GM19351 (cell line): Measurements from ENCODE around the gene MRTFB.
"Not testable (repeated sequence)": the region's sequence is repeated elsewhere in the genome, so short reads cannot be mapped to it uniquely, and the experiment has no call there.

Experiments
- ATAC-seq: cut with Tn5 transposase; IDR thresholded peaks from one replicate; pipeline ENCODE4 v1.9.1; 2021; ENCODE audit warnings: mild to moderate bottlenecking, moderate library complexity; ENCODE audit not compliant: unreplicated experiment

Gene MRTFB, protein sequence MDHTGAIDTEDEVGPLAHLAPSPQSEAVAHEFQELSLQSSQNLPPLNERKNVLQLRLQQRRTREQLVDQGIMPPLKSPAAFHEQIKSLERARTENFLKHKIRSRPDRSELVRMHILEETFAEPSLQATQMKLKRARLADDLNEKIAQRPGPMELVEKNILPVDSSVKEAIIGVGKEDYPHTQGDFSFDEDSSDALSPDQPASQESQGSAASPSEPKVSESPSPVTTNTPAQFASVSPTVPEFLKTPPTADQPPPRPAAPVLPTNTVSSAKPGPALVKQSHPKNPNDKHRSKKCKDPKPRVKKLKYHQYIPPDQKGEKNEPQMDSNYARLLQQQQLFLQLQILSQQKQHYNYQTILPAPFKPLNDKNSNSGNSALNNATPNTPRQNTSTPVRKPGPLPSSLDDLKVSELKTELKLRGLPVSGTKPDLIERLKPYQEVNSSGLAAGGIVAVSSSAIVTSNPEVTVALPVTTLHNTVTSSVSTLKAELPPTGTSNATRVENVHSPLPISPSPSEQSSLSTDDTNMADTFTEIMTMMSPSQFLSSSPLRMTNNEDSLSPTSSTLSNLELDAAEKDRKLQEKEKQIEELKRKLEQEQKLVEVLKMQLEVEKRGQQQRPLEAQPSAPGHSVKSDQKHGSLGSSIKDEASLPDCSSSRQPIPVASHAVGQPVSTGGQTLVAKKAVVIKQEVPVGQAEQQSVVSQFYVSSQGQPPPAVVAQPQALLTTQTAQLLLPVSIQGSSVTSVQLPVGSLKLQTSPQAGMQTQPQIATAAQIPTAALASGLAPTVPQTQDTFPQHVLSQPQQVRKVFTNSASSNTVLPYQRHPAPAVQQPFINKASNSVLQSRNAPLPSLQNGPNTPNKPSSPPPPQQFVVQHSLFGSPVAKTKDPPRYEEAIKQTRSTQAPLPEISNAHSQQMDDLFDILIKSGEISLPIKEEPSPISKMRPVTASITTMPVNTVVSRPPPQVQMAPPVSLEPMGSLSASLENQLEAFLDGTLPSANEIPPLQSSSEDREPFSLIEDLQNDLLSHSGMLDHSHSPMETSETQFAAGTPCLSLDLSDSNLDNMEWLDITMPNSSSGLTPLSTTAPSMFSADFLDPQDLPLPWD

DNA sequence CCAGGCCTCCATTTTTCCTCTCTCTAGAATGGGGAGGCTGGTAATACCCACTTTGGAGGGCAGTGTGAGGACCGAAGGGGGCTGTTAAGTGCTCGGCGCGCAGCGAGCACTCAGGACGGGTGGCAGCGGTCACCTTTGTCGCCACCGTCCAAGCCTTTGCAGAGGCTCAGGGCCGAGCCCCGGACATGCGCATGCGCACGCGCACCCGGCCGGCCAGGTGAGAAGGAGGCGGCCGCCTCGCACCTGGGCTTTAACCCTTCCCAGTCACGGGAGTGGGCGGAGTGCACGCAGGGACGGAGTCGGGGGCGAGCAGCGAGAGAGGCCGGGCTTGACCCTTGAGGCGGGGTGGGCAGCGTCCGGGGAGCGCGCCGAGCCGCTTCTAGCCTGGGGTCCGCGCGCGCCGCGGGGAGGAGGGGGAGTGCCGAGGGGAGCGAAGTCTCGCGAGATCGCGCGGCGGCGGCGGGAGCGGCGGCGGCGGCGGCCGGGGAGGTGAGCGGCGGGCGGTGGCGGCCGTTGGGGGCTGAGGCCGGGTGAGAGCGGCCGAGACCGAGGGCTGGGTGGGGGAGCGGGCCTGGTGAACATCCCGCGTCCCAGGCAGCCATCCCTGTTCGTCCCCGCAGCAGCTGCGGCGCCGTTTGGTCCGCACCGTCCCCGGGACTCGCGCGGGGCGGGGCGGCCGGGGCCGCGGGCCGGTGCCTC lies at the start of gene MRTFB:
TSS of gene MRTFB (plus strand) at position 443 of the 699 bp plus-strand sequence. CDS start 69,288 bp downstream, outside the sequence.
- peak; percentile 82 for ATAC-seq

DNA sequence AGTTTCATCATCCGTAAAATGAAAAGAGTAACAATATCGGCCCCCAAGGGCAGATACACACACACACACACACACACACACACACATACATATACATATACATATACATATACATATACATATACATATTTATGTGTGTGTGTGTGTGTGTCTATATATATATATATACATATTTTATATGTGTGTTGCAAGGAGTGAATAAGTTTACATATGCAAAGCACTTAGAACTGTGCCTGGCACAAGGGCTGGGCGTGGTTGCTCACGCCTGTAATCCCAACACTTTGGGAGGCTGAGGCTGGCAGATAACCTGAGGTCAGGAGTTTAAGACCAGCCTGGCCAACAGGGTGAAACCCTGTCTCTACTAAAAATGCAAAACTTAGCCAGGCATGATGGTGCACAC lies 47.6 kb upstream of the MRTFB start:
- ATAC-seq = not testable (repeated sequence)

DNA sequence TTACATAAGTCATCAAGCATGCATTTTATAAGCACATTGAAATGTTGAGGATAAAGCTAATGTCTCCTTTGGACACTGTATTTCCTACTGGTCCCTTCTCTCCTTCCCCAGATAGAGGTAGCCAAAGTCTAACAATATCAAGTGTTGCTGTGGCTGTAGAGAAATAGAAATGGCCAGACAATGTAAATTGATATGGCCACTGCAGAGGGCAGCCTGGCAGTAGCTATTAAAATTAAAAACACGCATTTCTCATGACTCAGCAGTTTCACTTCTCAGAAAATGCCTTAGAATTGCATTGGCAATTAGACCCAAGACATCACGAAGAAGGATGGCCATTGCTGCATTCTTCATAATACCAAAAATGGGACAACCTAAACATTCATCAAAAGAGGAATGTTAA lies 46.8 kb upstream of the MRTFB start:
- ATAC-seq = no peak

DNA sequence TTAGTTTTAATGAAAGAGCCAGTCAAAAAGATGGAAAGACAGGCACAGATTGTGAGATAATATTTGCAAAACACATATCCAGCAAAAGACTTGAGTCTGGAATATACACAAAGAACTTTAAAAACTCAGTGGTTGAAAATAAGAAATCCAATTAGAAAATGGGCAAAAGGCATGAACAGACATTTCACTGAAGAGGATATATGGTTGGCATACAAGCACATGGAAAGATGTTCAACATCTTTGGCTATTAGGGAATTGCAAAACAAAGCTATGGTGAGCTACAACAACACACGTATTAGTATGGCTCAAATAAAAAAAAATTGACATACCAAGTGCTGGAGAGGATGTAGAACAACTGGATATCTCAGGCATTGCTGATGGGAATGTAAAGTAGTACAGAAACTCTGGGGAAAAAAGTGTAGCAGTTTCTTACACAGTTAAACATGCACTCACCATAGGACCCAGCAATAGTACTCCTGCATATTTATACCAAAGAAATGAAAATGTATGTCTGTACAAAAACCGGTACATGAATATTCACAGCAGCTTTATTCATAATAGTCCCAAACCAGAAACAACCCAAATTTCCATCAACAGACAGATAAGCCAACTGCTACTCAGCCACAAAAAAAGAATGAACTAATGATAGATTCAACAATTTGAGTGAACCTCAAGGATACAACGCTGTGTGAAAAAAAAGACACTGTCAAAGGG lies 44.4 kb upstream of the MRTFB start:
- no peak for ATAC-seq

DNA sequence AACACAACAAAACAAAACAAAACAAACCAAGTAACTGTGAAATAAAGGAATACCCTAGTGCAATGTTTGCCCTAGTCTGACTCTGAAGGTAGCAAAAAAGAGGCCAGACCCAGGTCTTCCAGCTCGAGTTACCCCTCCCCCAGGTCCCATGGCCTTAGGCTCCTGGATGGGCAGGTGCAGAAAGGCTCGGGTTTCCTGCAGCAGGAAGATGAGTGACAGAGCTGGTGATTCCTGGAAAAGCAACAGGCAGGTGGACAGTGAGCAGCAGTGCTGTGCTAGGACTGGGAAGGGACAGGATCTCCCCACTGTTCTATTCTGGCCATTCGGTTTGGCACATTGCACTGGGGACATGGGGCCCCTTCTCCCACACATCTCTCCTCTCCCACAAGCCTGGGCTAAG lies 42.9 kb upstream of the MRTFB start:
- ATAC-seq = no peak

DNA sequence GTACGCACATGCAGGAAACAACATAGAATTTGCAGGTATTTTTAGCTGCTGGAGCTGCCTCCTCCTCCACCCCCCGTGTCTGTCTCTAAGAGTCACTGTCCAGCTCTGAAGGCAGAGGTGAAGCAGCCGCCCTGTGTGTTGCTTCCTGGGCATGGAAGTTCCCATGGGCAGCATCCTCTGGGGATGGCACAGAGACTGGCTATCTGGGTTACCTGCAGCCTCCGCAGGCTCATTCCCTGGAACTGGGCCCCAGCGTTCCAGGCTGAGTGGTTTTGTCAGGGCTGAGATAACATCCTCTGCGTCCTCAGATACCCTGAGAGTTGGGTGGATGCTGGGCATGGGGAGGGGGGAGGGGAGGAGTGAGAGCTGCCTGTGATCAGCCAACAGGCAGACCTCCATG lies 41.5 kb upstream of the MRTFB start:
- ATAC-seq = no peak

DNA sequence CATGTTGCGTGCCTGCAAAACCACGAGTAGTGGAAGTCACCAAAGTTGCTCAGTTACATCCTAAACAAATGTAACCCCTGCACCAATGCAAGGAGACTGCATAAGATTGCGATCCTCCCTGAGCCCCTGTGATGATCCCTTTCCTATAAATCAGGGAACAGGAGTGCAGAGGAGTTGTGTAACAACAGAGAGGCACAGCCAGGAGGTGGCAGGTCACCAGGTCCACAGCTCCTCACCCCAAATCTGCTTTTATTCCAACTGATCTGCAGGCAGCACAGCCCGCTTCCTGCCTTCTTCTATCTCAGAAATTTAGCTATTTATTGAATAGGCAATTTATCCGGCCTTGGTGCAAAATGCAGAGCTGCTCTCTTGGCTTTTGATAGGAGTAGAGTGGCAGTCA lies 36.0 kb upstream of the MRTFB start:
- no peak for ATAC-seq

DNA sequence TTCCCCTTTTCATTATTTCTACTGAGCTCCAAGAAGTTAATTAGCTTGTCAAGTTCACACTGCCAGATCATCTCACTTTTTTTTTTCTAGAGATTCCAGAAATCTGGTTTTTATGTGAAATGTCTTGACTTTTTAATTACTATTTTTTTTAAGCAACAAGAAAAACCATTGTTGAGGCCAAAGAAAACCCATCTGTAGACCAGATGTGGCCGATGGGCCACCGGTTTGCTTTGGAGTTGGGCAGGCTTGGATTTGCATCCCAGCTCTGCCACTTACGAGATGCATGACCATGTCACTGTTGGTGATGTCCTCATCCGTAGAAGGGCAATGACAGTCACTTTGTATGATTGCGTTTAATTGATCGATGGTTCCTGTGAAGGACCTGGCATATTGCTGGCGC lies 34.2 kb upstream of the MRTFB start:
- ATAC-seq = no peak

DNA sequence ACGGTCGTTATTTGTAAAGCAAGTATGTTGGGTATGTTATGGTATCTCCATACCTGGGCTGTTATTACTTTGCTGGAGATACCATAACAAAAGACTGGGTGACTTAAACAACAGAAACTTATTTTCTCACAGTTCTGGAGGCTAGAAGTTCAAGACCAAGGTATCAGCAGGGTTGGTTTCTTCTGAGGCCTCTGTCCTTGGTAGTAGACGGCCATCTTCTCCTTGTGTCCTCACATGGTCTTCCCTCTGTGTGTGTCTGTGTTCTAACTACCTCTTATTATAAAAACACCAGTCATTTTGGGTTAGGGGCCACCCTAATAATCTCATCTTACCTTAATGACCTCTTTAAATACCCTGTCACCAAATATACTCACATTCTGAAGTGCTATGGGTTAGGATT lies 33.2 kb upstream of the MRTFB start:
- ATAC-seq = no peak

DNA sequence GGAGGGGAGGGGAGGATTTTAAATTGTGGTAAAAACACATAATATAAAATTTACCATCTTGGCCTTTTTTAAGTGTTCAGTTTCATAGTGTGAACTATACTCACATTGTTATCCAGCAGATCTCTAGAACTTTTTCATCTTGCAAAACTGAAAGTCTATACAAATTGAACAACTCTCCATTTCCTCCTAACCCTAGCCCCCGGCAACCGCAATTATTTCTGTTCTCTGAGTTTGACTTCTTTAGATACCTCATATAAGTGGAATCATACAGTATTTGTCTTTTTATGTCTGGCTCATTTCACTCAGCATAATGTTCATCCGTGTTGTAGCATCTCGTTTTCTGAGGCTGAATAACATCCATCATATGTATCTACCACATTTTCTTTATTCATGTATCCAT lies 30.0 kb upstream of the MRTFB start:
- ATAC-seq = no peak

DNA sequence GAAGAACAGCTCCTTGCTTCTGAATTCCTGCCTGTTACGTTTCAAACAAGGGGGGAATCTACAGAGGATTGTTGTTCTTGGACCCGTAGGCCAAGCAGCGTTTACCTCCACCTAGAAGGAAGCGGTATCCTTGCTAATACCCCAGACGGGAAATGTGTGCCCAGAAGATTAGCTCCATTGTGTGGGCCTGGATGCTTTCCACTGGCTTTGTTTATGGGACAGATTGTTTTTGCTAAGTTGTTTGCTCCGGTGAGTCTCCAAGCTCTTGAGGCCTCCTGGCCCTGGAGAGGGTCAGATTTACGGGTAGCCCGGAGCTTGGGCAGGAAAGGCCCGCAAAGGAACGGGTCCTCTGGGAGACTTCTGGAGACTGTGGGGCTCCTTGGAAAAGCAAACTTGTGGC lies 28.4 kb upstream of the MRTFB start:
- ATAC-seq = no peak

DNA sequence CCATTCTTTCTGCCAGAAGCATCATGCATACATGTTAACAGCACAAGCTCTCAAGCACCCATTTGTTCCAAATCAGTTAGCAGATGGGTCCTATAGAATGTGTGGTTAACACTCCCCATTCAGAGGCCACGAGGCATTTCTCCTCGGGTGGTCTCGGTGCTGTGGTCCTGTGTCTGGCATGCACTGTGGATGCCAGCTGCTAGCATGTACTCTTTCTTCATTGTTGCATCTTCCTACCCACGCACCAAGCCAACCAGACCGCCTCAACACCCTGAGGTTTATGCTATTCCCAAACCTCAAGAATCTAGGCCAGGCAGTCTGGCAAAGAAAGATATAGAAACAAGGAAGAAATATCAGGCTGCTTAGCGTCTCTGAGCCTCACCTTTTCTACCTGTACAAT lies 27.8 kb upstream of the MRTFB start:
- no peak for ATAC-seq

DNA sequence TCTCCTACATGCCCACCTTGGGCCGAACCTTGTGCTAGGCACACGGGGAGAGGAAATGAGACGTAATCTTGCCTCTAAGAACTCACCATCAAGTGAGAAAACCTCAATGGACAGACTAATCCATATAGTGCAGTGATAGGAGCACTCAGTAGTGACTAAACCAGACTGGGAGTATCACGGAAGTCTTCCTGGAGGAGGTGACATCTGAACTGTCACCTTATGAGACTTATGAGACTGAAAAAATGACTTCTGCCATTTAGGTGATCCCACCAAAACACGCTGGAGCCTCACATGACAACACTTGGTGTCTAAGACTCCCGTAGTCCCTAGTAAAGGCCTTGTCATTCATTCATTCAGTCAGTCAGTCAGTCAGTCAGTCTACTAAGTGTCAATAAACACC lies 27.3 kb upstream of the MRTFB start:
- no peak for ATAC-seq

DNA sequence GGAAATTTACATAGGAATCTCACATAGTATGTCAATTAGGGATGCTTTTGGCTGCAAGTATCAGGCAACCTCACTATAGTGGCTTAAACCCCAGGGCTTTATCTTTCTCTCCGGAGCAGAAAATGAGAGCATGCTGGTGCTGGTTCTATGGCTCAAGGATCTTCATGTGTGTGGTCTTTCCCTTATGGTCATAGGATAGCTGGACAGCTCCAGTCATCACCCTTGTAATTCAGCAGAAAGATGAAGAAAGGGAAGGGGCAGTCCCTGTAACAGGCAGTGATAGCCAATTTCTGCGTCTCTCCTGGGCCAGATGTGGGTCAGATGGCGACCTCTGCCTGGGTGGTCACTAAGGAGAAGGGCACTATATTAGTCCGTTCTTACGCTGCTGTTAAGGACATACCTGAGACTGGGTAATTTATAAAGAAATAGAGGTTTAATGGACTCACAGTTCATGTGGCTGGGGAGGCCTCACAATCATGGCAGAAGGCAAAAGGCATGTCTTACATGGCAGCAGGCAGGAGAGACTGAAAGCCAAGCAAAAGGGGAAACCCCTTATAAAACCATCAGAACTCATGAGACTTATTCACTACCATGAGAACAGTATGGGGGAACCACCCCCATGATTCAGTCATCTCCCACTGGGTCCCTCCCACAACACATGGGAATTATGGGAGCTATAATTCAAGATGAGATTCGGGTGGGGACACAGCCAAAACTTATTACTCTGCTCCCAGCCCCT lies 23.8 kb upstream of the MRTFB start:
- ATAC-seq = not testable (repeated sequence)

DNA sequence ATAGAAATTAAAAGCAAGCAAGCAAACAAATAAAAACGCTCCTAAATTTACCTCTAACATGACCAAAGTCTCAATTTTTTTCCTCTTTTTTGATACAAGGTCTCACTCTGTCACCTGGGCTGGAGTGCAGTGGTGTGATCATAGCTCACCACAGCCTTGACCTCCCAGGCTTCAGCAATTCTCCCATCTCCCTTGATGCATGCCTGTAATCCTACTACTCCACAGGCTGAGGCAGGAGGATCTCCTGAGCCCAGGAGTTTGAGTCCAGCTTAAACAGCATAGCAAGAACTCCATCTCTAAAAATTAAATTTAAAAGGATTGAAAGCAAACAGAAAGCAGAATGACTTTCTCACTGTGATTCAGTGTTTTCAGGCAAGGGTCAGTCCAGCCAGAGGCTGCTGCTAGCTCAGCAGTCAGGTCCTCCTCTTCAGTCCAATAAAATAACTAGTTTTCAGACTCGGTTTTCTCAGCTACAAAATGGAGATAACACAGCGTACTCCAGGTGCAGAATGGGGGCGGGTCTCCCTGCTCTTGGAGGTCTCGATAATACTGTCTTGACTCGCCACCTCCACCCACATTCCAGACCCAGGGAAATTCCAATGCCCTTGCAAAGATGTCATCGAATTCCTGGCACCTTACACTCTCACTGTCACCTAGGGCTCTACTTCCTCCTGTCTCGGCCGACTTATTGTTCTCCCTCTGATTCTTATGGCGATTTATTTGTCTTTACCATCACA lies 20.7 kb upstream of the MRTFB start:
- no peak for ATAC-seq

DNA sequence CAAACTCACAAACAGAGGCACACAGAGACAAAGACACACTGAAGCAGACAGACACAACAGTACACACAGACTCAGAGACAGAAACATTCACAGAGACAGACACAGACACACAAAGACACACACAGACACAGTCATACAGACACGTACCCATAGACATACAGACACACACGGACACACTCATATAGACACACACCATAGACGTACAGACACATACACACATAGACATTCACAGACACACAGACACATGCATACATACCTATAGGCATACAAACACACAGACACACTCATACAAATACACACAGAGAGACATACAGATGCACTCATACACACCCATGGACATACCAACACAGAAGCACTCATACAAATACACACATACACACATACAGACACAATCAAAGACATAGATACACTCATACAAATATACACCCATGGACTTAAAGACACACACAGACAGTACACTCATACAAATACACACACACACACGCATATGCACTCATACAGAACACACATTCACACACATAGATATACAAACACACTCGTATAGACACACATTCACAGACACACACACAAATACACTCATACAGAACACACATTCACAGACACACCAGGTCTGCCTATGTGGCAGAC lies 19.9 kb upstream of the MRTFB start:
- no peak for ATAC-seq

DNA sequence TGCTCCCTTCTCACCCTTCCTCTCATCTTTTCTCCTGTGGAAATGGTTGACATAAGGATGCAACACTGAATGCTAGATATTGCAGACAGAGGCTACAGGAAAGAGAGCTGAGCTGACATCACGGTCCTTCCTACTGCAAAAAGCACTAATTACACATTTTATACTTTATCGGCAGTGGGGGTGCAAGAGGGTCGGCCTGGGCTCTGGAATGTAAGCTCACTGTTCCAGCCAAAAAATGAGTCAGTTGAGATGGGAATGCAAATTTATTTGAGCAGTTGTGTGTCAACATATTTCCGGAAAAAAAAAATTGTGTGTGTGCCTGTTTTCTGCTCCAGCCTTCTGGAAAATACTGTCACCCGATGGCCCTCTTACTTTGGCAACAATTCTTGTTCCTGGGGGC lies 14.1 kb upstream of the MRTFB start:
- ATAC-seq = no peak

DNA sequence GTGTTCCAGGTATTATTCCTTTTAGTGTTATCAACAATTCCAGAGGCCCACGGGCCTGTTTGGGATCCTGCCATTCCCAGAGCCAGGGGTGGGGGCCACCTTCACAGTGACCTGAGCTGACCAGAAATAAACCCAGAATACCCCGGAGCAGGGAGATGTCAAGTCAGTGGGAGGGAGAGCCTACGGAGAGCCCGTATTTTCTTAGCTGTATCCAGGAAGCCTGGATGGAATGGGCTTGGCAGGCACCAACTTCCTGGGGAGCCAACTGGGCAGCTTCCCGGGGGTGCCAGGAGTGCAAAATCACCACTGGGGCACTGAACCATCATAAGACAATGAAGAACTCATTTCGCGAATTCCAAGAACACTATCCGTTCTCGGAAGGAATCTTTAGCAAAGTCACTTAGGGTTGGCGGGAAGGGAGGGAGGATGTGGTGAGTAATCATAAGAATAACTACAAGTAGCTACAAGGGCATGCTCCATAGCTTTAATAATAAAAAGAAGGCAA lies 13.2 kb upstream of the MRTFB start:
- ATAC-seq = no peak
